Loucy (cell line): ENCODE measurements around the gene PCSK5.

ENCODE experiments used
- CTCF ChIP-seq: fragments of 200-600 bp; sonication (generic); conservative IDR thresholded peaks from 2 replicates; pipeline ENCODE4 v1.5.1; 2014; ENCODE audit warnings: mild to moderate bottlenecking, antibody characterized with exemption, low read length
- EZH2phosphoT487 ChIP-seq: fragments of 200-600 bp; IDR thresholded peaks from 2 replicates; pipeline ENCODE4 v1.6.1; 2018; ENCODE audit warnings: antibody characterized with exemption, mild to moderate bottlenecking, moderate library complexity, borderline replicate concordance

DNA sequence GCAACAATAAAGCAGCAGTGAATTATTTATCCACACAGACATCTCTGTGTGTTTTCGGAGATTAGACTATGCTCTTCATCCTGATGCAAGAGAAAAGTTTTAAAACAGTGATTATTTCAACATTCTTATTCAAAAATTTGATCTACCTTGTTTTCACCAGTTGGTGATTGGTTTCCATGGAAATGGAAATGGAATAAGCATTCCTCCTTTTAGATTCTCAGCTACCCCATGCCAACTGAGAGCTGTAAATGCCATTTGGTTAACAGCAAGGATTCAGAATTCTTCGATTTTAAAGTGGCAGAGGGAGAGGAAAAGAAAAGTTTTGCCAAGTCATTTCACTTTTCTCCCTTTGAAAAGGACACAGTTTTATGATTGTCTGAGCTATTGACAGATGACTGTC, 154.7 kb downstream of the PCSK5 start:
- TF ChIP-seq CTCF (no peak), EZH2phosphoT487 (no peak)
